Stimulated activated naive CD8-positive, alpha-beta T cell treated with anti-CD3 and anti-CD28 coated beads, Interleukin-15, amount 100 ng/mL, for 72 hours (primary cell): ENCODE measurements around the gene UBE2Z.
A peak's percentile ranks its signal among the peaks of the same experiment; 100 is the strongest.
"Not testable (repeated sequence)": the region's sequence is repeated elsewhere in the genome, so short reads cannot be mapped to it uniquely, and the experiment has no call there.

ENCODE experiments used
- ATAC-seq: fragments of 150-1000 bp; cut with Tn5 transposase; 2 replicates; pipeline ENCODE4 v1.10.0; 2021; ENCODE audit warnings: mild to moderate bottlenecking, moderate library complexity
- DNase-seq, 2 donors: peaks; one replicate each; pipeline ENCODE4 v3.0.0; 2021 to 2022
- H3K27ac Mint-ChIP-seq, 2 donors: one replicate each; pipeline ENCODE4 v1.8.0; 2022; ENCODE audit warnings: mild to moderate bottlenecking in 2 of 2, mixed read lengths in 2 of 2, moderate library complexity in 2 of 2
- H3K27me3 Mint-ChIP-seq: one replicate; pipeline ENCODE4 v1.8.0; 2022; ENCODE audit warnings: mixed read lengths
- H3K4me1 Mint-ChIP-seq: one replicate; pipeline ENCODE4 v1.8.0; 2022; ENCODE audit warnings: mild to moderate bottlenecking, mixed read lengths
- H3K4me3 Mint-ChIP-seq, 2 donors: one replicate each; pipeline ENCODE4 v1.8.0; 2022; ENCODE audit warnings: mild to moderate bottlenecking in 2 of 2, mixed read lengths in 2 of 2, moderate library complexity in 1 of 2
- H3K9me3 Mint-ChIP-seq, 2 donors: one replicate each; pipeline ENCODE4 v1.8.0; 2022; ENCODE audit warnings: mixed read lengths in 2 of 2

Gene UBE2Z

GRCh38 chr17:48908047-48908843 is at the start of gene UBE2Z:
Gene UBE2Z (plus strand): TSS chr17:48908407. CDS start chr17:48908504, 97 bp downstream.
- peak within 1 kb of the TSS; percentile 91 to 98 for H3K4me3 Mint-ChIP-seq
- H3K9me3 Mint-ChIP-seq = no peaks in the 10 kb centered on the region
- peak; percentile 89 for ATAC-seq

GRCh38 chr17:48860034-48860433 is 48.2 kb upstream of the UBE2Z start:
- no peak for ATAC-seq
- Mint-ChIP-seq H3K9me3 (no peaks in the 10 kb centered on the region), H3K27me3 (no peaks in the 10 kb centered on the region), H3K27ac (no peak overlapping the region), H3K4me3 (no peak overlapping the region), H3K4me1 (no peaks in the 10 kb centered on the region)
- DNase-seq = no peak

More at GRCh38 chr17:48908047-48908843, at the start of gene UBE2Z:
- H3K4me1 Mint-ChIP-seq = peaks cover 55% of the 10 kb centered on the region
- no peaks in the 10 kb centered on the region for H3K27me3 Mint-ChIP-seq
- H3K27ac Mint-ChIP-seq = peak within 1 kb of the TSS; percentile 99 to 100
- DNase-seq = peak; percentile 88 to 89

- ATAC-seq (no peak), DNase-seq (no peak)
- H3K27ac Mint-ChIP-seq = peak overlapping the region; percentile 7 to 71
- no peaks in the 10 kb centered on the region for H3K9me3 Mint-ChIP-seq
- no peak overlapping the region for H3K4me3 Mint-ChIP-seq
- H3K4me1 Mint-ChIP-seq = no peaks in the 10 kb centered on the region
- H3K27me3 Mint-ChIP-seq = no peaks in the 10 kb centered on the region
Measured at GRCh38 chr17:48860456-48860855, 47.8 kb upstream of the UBE2Z start.

- DNase-seq = no peak
- H3K9me3 Mint-ChIP-seq = no peaks in the 10 kb centered on the region
- no peaks in the 10 kb centered on the region for H3K27me3 Mint-ChIP-seq
- H3K27ac Mint-ChIP-seq = peak overlapping the region in 1 of 2 donors; percentile 49
- peaks cover 5% of the 10 kb centered on the region for H3K4me1 Mint-ChIP-seq
- no peak for ATAC-seq
- no peak overlapping the region for H3K4me3 Mint-ChIP-seq
Measured at GRCh38 chr17:48868916-48869500, 39.2 kb upstream of the UBE2Z start.

- Mint-ChIP-seq H3K4me3 (no peak overlapping the region), H3K4me1 (peaks cover 5% of the 10 kb centered on the region), H3K27ac (no peak overlapping the region), H3K27me3 (no peaks in the 10 kb centered on the region), H3K9me3 (no peaks in the 10 kb centered on the region)
- ATAC-seq = no peak
- no peak for DNase-seq
Measured at GRCh38 chr17:48869821-48870318, 38.3 kb upstream of the UBE2Z start.

GRCh38 chr17:48871035-48871550 is 37.1 kb upstream of the UBE2Z start:
- Mint-ChIP-seq H3K27me3 (no peaks in the 10 kb centered on the region), H3K9me3 (no peaks in the 10 kb centered on the region), H3K4me3 (no peak overlapping the region), H3K27ac (no peak overlapping the region), H3K4me1 (peaks cover 5% of the 10 kb centered on the region)
- no peak for DNase-seq
- no peak for ATAC-seq

- no peak overlapping the region for H3K4me3 Mint-ChIP-seq
- DNase-seq = no peak
- ATAC-seq = no peak
Measured at GRCh38 chr17:48871551-48872351, 36.5 kb upstream of the UBE2Z start.

GRCh38 chr17:48872409-48872808 is 35.8 kb upstream of the UBE2Z start:
- not testable (repeated sequence) for H3K9me3 Mint-ChIP-seq, H3K4me1 Mint-ChIP-seq, DNase-seq, H3K27me3 Mint-ChIP-seq, ATAC-seq, H3K4me3 Mint-ChIP-seq
- peak overlapping the region in 1 of 2 donors; percentile 87 for H3K27ac Mint-ChIP-seq

More at GRCh38 chr17:48871551-48872351, 36.5 kb upstream of the UBE2Z start:
- Mint-ChIP-seq H3K9me3 (no peaks in the 10 kb centered on the region), H3K27ac (no peak overlapping the region), H3K4me1 (peaks cover 5% of the 10 kb centered on the region), H3K27me3 (no peaks in the 10 kb centered on the region)

- Mint-ChIP-seq H3K4me3 (no peak overlapping the region), H3K27ac (no peak overlapping the region), H3K27me3 (no peaks in the 10 kb centered on the region), H3K4me1 (peaks cover 5% of the 10 kb centered on the region), H3K9me3 (no peaks in the 10 kb centered on the region)
- DNase-seq = no peak
- ATAC-seq = no peak
Measured at GRCh38 chr17:48873209-48873608, 35.0 kb upstream of the UBE2Z start.

- H3K27me3 Mint-ChIP-seq = no peaks in the 10 kb centered on the region
- no peaks in the 10 kb centered on the region for H3K9me3 Mint-ChIP-seq
- H3K27ac Mint-ChIP-seq = peak overlapping the region; percentile 12 to 15
- no peak overlapping the region for H3K4me3 Mint-ChIP-seq
- peaks cover 5% of the 10 kb centered on the region for H3K4me1 Mint-ChIP-seq
- no peak for DNase-seq
- ATAC-seq = no peak
Measured at GRCh38 chr17:48873696-48874443, 34.3 kb upstream of the UBE2Z start.

- ATAC-seq (peak; percentile 86), DNase-seq (peak; percentile 57 to 61)
- H3K27me3 Mint-ChIP-seq = no peaks in the 10 kb centered on the region
- no peak overlapping the region for H3K27ac Mint-ChIP-seq
- no peak overlapping the region for H3K4me3 Mint-ChIP-seq
- H3K4me1 Mint-ChIP-seq = peaks cover 3% of the 10 kb centered on the region
- no peaks in the 10 kb centered on the region for H3K9me3 Mint-ChIP-seq
Measured at GRCh38 chr17:48878920-48879898, 29.0 kb upstream of the UBE2Z start.

GRCh38 chr17:48882272-48882671 is 25.9 kb upstream of the UBE2Z start:
- H3K27me3 Mint-ChIP-seq = no peaks in the 10 kb centered on the region
- H3K4me3 Mint-ChIP-seq = no peak overlapping the region
- DNase-seq (no peak), ATAC-seq (no peak)
- H3K27ac Mint-ChIP-seq = no peak overlapping the region
- H3K4me1 Mint-ChIP-seq = peaks cover 15% of the 10 kb centered on the region
- no peaks in the 10 kb centered on the region for H3K9me3 Mint-ChIP-seq

GRCh38 chr17:48883171-48883570 is 25.0 kb upstream of the UBE2Z start:
- Mint-ChIP-seq H3K27me3 (no peaks in the 10 kb centered on the region), H3K4me1 (peaks cover 15% of the 10 kb centered on the region), H3K9me3 (no peaks in the 10 kb centered on the region), H3K27ac (no peak overlapping the region), H3K4me3 (no peak overlapping the region)
- ATAC-seq (no peak), DNase-seq (no peak)

GRCh38 chr17:48890086-48890485 is 18.1 kb upstream of the UBE2Z start:
- DNase-seq (no peak), ATAC-seq (no peak)
- Mint-ChIP-seq H3K4me3 (no peak overlapping the region), H3K27me3 (no peaks in the 10 kb centered on the region), H3K9me3 (no peaks in the 10 kb centered on the region), H3K27ac (no peak overlapping the region), H3K4me1 (peaks cover 33% of the 10 kb centered on the region)
